Fibroblast of lung (primary cell): Measurements from ENCODE around the gene TDRD15. TPM values are rescaled to one million over a fixed set of nuclear protein-coding genes. Genes with fewer than 3 reads are reported as not detected.
"Not testable (repeated sequence)": the region's sequence is repeated elsewhere in the genome, so short reads cannot be mapped to it uniquely, and the experiment has no call there.

ENCODE experiments used
- DNase-seq, 2 donors: peaks; one replicate each; pipeline versions ENCODE4 v3.0.0 to v3.0.0-alpha.2; 2010; ENCODE audit warnings: low read depth in 2 of 2
- H2AFZ ChIP-seq: 2 replicates; pipeline ENCODE4 v1.5.1; 2012; ENCODE audit warnings: low read length, control low read depth, inconsistent platforms
- H3K27ac ChIP-seq: 2 replicates; pipeline ENCODE4 v1.5.1; 2011; ENCODE audit warnings: low read length, control low read depth; ENCODE audit not compliant: insufficient read depth
- H3K27me3 ChIP-seq: 2 replicates; pipeline ENCODE4 v1.5.1; 2011; ENCODE audit warnings: mild to moderate bottlenecking, low read length; ENCODE audit not compliant: control insufficient read depth, insufficient read depth
- H3K36me3 ChIP-seq: 2 replicates; pipeline ENCODE4 v1.5.1; 2011; ENCODE audit warnings: low read length; ENCODE audit not compliant: control insufficient read depth, insufficient read depth
- H3K4me1 ChIP-seq: 2 replicates; pipeline ENCODE4 v1.5.1; 2011; ENCODE audit warnings: low read length; ENCODE audit not compliant: control insufficient read depth, insufficient read depth; ENCODE audit errors: extremely low read depth
- H3K4me2 ChIP-seq: 2 replicates; pipeline ENCODE4 v1.5.1; 2011; ENCODE audit warnings: low read length, control low read depth; ENCODE audit not compliant: insufficient read depth; ENCODE audit errors: extremely low read depth
- H3K4me3 ChIP-seq, 4 experiments: fragments of 200-600 bp in 1 of 4; sonication (generic) in 1 of 4; replicated peaks in 1 of 4; 2 replicates each; pipeline ENCODE4 v1.5.1; 2011 to 2016; ENCODE audit warnings: low read length in 4 of 4, low read depth in 3 of 4, mild to moderate bottlenecking in 3 of 4, control low read depth in 2 of 4, inconsistent platforms in 1 of 4, mixed read lengths in 1 of 4; ENCODE audit not compliant: insufficient read depth in 1 of 4; ENCODE audit errors: control extremely low read depth in 1 of 4
- H3K79me2 ChIP-seq: 2 replicates; pipeline ENCODE4 v1.5.1; 2012; ENCODE audit warnings: mild to moderate bottlenecking, low read length, inconsistent platforms; ENCODE audit not compliant: control insufficient read depth, insufficient read depth
- H3K9ac ChIP-seq: 2 replicates; pipeline ENCODE4 v1.5.1; 2011; ENCODE audit warnings: mild to moderate bottlenecking, low read length, control low read depth; ENCODE audit not compliant: insufficient read depth
- H3K9me3 ChIP-seq: 2 replicates; pipeline ENCODE4 v1.5.1; 2012; ENCODE audit warnings: low read depth, low read length; ENCODE audit not compliant: control insufficient read depth, insufficient read depth
- H4K20me1 ChIP-seq: 2 replicates; pipeline ENCODE4 v1.5.1; 2011; ENCODE audit warnings: low read length; ENCODE audit not compliant: control insufficient read depth, insufficient read depth; ENCODE audit errors: extremely low read depth
- EZH2 ChIP-seq: IDR thresholded peaks from 2 replicates; pipeline ENCODE4 v1.5.1; 2012; ENCODE audit warnings: low read length, control low read depth, mild to moderate bottlenecking; ENCODE audit errors: missing control alignments
- polyA plus RNA-seq, 2 donors: library from polyadenylated mRNA; depleted of rRNA in 1 of 2; stranded (reverse) in 1 of 2; unstranded in 1 of 2; fragments of >200 nt; gene quantifications; 2 replicates each; pipeline ENCODE4 v1.2.1, GENCODE V29; 2011 to 2012; ENCODE audit warnings: missing spikeins in 1 of 2
- total RNA-seq: library from RNA; depleted of rRNA; stranded (reverse); fragments of >200 nt; gene quantifications from 2 replicates; pipeline ENCODE4 v1.2.1, GENCODE V29; 2014
- TF ChIP-seq, protein P1 (sequence below), 2 donors: IDR thresholded peaks in 1 of 2; conservative IDR thresholded peaks in 1 of 2; 1 replicate in 1 of 2; 2 replicates in 1 of 2; pipeline ENCODE4 v1.5.1; 2011 to 2012; ENCODE audit warnings: low read length in 2 of 2, control low read depth in 1 of 2, inconsistent platforms in 1 of 2, low read depth in 1 of 2, mild to moderate bottlenecking in 1 of 2

TDRD15 gene
- total and polyA plus RNA-seq, 2 donors (not counting 1 experiment from before 2014, with no cell fraction given) = not detected

DNA sequence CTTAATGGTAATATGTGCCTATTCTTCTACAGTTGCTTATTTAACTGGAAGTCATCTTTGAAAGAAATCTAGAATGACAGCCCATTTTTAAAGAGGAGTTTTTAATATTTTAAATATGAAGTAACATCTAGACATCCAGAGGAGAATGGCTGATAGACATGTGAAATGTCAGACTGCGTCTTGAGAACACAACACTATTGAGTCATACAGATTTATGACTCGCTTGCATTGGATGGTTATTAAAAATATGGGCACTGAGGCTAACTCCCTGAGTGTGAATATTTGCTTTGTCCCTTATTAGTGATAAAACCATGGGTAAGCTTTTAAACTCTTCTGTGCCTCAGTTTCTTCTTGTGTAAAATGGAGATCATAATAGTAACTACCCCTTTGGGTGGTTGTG lies 22.9 kb downstream of the TDRD15 start:
- no peak for TF ChIP-seq EZH2
- TF ChIP-seq, protein P1, sequence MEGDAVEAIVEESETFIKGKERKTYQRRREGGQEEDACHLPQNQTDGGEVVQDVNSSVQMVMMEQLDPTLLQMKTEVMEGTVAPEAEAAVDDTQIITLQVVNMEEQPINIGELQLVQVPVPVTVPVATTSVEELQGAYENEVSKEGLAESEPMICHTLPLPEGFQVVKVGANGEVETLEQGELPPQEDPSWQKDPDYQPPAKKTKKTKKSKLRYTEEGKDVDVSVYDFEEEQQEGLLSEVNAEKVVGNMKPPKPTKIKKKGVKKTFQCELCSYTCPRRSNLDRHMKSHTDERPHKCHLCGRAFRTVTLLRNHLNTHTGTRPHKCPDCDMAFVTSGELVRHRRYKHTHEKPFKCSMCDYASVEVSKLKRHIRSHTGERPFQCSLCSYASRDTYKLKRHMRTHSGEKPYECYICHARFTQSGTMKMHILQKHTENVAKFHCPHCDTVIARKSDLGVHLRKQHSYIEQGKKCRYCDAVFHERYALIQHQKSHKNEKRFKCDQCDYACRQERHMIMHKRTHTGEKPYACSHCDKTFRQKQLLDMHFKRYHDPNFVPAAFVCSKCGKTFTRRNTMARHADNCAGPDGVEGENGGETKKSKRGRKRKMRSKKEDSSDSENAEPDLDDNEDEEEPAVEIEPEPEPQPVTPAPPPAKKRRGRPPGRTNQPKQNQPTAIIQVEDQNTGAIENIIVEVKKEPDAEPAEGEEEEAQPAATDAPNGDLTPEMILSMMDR (conservative IDR thresholded peaks at IDR 0.05 in 1 of 2, IDR thresholded peaks at IDR 0.05 in 1 of 2; ENCODE audit: low read depth in 1 of 2, low read length in 2 of 2) = no peak
- Histone ChIP-seq H4K20me1 (peaks cover 1% of the 10 kb centered on the region), H3K4me3 (no peak overlapping the region), H3K4me2 (no peak overlapping the region), H3K27ac (no peak overlapping the region), H3K36me3 (no peaks in the 10 kb centered on the region), H3K4me1 (no peaks in the 10 kb centered on the region), H3K9me3 (no peaks in the 10 kb centered on the region), H2AFZ (no peak overlapping the region), H3K9ac (no peak overlapping the region), H3K79me2 (no peaks in the 10 kb centered on the region), H3K27me3 (no peaks in the 10 kb centered on the region)
- no peak for DNase-seq

DNA sequence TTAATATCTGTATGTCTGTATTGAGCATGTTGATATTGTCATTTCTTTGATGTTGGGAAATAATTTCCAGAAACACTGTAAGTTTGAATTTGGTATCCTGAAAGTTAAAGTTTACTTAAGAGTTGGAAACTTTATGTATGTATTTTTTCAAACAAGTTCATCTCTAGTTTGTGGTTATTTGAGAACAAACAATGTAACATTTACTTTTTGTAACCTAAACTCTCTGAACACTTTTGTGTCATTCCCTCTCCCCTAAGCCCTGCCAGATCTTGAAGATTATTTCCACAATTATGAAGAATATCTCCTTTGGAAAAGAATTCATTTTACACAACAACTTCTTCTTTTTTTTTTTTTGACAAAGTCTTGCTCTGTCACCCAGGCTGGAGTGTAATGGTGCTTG lies 24.9 kb downstream of the TDRD15 start:
- DNase-seq = no peak
- Histone ChIP-seq H3K4me1 (no peaks in the 10 kb centered on the region), H3K4me2 (no peak overlapping the region), H3K4me3 (no peak overlapping the region), H3K79me2 (no peaks in the 10 kb centered on the region), H3K36me3 (no peaks in the 10 kb centered on the region), H3K9ac (no peak overlapping the region), H3K27ac (no peak overlapping the region), H4K20me1 (peaks cover 1% of the 10 kb centered on the region), H3K9me3 (no peaks in the 10 kb centered on the region), H2AFZ (no peak overlapping the region), H3K27me3 (no peaks in the 10 kb centered on the region)
- TF ChIP-seq, protein P1 (conservative IDR thresholded peaks at IDR 0.05 in 1 of 2, IDR thresholded peaks at IDR 0.05 in 1 of 2; ENCODE audit: low read depth in 1 of 2, low read length in 2 of 2) = no peak
- no peak for TF ChIP-seq EZH2

DNA sequence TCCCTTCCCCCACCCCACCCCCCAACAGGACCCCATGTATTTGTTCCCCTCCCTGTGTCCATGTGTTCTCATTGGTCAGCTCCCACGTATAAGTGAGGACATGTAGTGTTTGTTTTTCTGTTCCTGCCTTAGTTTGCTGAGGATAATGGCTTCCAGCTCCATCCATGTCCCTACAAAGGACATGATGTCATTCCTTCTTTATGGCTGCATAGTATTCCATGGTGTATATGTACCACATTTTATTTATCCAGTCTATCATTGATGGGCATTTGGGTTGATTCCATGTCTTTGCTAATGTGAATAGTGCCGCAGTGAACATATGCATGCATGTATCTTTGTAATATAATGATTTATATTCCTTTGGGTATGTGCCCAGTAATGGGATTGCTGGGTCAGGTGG lies 27.5 kb downstream of the TDRD15 start:
- H3K27ac ChIP-seq, H3K4me1 ChIP-seq, H2AFZ ChIP-seq, DNase-seq, H3K9me3 ChIP-seq, H3K79me2 ChIP-seq, H3K4me3 ChIP-seq, H3K27me3 ChIP-seq, H3K4me2 ChIP-seq, H4K20me1 ChIP-seq, H3K9ac ChIP-seq, H3K36me3 ChIP-seq: not testable (repeated sequence)
